Body of pancreas (tissue), 4 donors: ENCODE measurements around the gene ESRRA. TPM values are rescaled to one million over a fixed set of nuclear protein-coding genes. Genes with fewer than 3 reads are reported as not detected.

Source experiments
- ATAC-seq: fragments of 150-250 bp; one replicate; pipeline ENCODE4 v1.9.1; 2016
- DNase-seq, 4 donors: peaks; one replicate each; pipeline ENCODE4 v3.0.0-alpha.2; 2019
- H3K27ac ChIP-seq, 4 donors: fragments of 200-600 bp; sonication (generic); 1 replicate in 3 of 4; 2 replicates in 1 of 4; pipeline versions ENCODE4 v1.5.1 to v1.6.1; 2016 to 2019; ENCODE audit warnings: mild to moderate bottlenecking in 1 of 4, mixed read lengths in 1 of 4, moderate library complexity in 1 of 4
- H3K27me3 ChIP-seq, 2 donors: fragments of 200-600 bp; sonication (generic); one replicate each; pipeline ENCODE4 v1.6.0; 2016; ENCODE audit warnings: mild to moderate bottlenecking in 1 of 2
- H3K36me3 ChIP-seq, 2 donors: fragments of 200-600 bp; sonication (generic); replicated peaks in 1 of 2; 2 replicates each; pipeline ENCODE4 v1.5.1; 2016; ENCODE audit warnings: low read depth in 2 of 2; ENCODE audit not compliant: insufficient read depth in 1 of 2
- H3K4me1 ChIP-seq: fragments of 200-600 bp; sonication (generic); one replicate; pipeline ENCODE4 v1.6.0; 2016
- H3K4me3 ChIP-seq, 2 donors: fragments of 200-600 bp; sonication (generic); 1 replicate in 1 of 2; 2 replicates in 1 of 2; pipeline ENCODE4 v1.5.1; 2016 to 2019
- H3K9me3 ChIP-seq, 3 donors: fragments of 200-600 bp; sonication (generic); 1 replicate in 2 of 3; 2 replicates in 1 of 3; pipeline ENCODE4 v1.5.1; 2016
- CTCF ChIP-seq, 7 experiments: fragments of 450-650 bp in 4 of 7; fragments of 200-600 bp in 3 of 7; sonication (generic) in 3 of 7; IDR thresholded peaks; one replicate each; pipeline ENCODE4 v1.5.1; 2016 to 2019; ENCODE audit warnings: antibody characterized with exemption in 7 of 7
- POLR2A ChIP-seq, 3 donors: fragments of 450-650 bp; IDR thresholded peaks; one replicate each; pipeline ENCODE4 v1.6.1; 2016; ENCODE audit warnings: antibody characterized with exemption in 3 of 3, mild to moderate bottlenecking in 2 of 3
- WGBS, 2 donors: methylation state at CpG; one replicate each; pipeline ENCODE4 v1.1.5; 2017; 5-methylcytosine and 5-hydroxymethylcytosine counted together
- intact Hi-C: fragments of 100-400 bp; cut with DNase I; formaldehyde crosslinking; loops from one replicate; pipeline ENCODE4 v1.15.1; 2023
- total RNA-seq, 2 donors: library from RNA; depleted of rRNA; stranded (reverse); fragments of >200 nt; gene quantifications; one replicate each; pipeline ENCODE4 v1.1.0, GENCODE V29; 2016

ESRRA gene
- total RNA-seq, 2 donors from 2014 or later: 51.7 to 63.8 TPM

GRCh38 chr11:64324692-64325469, 19.6 kb downstream of the ESRRA start:
- TF ChIP-seq POLR2A (IDR thresholded peaks at IDR 0.05) (no peak), CTCF (IDR thresholded peaks at IDR 0.05) (no peak)
- Histone ChIP-seq H3K9me3 (no peaks in the 10 kb centered on the region), H3K27ac (no peak overlapping the region), H3K36me3 (peaks cover 0 to 2% of the 10 kb centered on the region in 2 donors), H3K4me1 (peaks cover 34% of the 10 kb centered on the region), H3K27me3 (no peaks in the 10 kb centered on the region), H3K4me3 (no peak overlapping the region)
- intact Hi-C loops: no loop called here
- WGBS, 2 donors: 85 to 92% methylated on average over 11 of the region's 11 CpGs
- ATAC-seq (no peak), DNase-seq (no peak)

GRCh38 chr11:64327375-64327774, 22.1 kb downstream of the ESRRA start:
- Histone ChIP-seq H3K27me3 (no peaks in the 10 kb centered on the region), H3K4me1 (peaks cover 26% of the 10 kb centered on the region), H3K9me3 (no peaks in the 10 kb centered on the region), H3K27ac (no peak overlapping the region), H3K36me3 (peaks cover 0 to 2% of the 10 kb centered on the region in 2 donors), H3K4me3 (no peak overlapping the region)
- no peak for DNase-seq
- TF ChIP-seq CTCF (IDR thresholded peaks at IDR 0.05) (no peak), POLR2A (IDR thresholded peaks at IDR 0.05) (no peak)
- WGBS, 2 donors: 90 to 97% methylated on average over 2 of the region's 2 CpGs
- intact Hi-C loops: no loop called here
- no peak for ATAC-seq

GRCh38 chr11:64327993-64328392, 22.7 kb downstream of the ESRRA start:
- peaks cover 29% of the 10 kb centered on the region for H3K4me1 ChIP-seq
- intact Hi-C loops: no loop called here
- H3K27me3 ChIP-seq: no peaks in the 10 kb centered on the region
- H3K9me3 ChIP-seq: no peaks in the 10 kb centered on the region
- no peak overlapping the region for H3K4me3 ChIP-seq
- 53 to 66% methylated on average over 3 of the region's 3 CpGs for WGBS, 2 donors
- DNase-seq: no peak
- no peak for ATAC-seq
- TF ChIP-seq POLR2A (IDR thresholded peaks at IDR 0.05) (no peak), CTCF (IDR thresholded peaks at IDR 0.05) (no peak)
- H3K27ac ChIP-seq: no peak overlapping the region
- no peaks in the 10 kb centered on the region for H3K36me3 ChIP-seq

- H3K4me1 ChIP-seq: peaks cover 29% of the 10 kb centered on the region
- no peak overlapping the region for H3K27ac ChIP-seq
- ATAC-seq: no peak
- DNase-seq: no peak
- intact Hi-C loops: no loop called here
- TF ChIP-seq POLR2A (IDR thresholded peaks at IDR 0.05): no peak
- no peaks in the 10 kb centered on the region for H3K36me3 ChIP-seq
- H3K4me3 ChIP-seq: no peak overlapping the region
- 77 to 82% methylated on average over 11 of the region's 11 CpGs for WGBS, 2 donors
- H3K9me3 ChIP-seq: no peaks in the 10 kb centered on the region
- no peaks in the 10 kb centered on the region for H3K27me3 ChIP-seq
These were observed 25.6 kb downstream of the ESRRA start for GRCh38 chr11:64330888-64331287.

GRCh38 chr11:64331569-64332371, 26.4 kb downstream of the ESRRA start:
- ATAC-seq (peak; percentile 76), DNase-seq (peak; percentile 79 to 93 (median 92))
- H3K36me3 ChIP-seq: no peaks in the 10 kb centered on the region
- 22 to 26% methylated on average over 17 to 19 of the region's 20 CpGs for WGBS, 2 donors
- H3K4me1 ChIP-seq: peaks cover 29% of the 10 kb centered on the region
- no peak overlapping the region for H3K4me3 ChIP-seq
- no peaks in the 10 kb centered on the region for H3K9me3 ChIP-seq
- intact Hi-C loops: no loop called here
- H3K27ac ChIP-seq: peak overlapping the region; percentile 11 to 71 (median 42)
- peak in 6 of 7 experiments; percentile 19 to 64 (median 58) for TF ChIP-seq CTCF (IDR thresholded peaks at IDR 0.05)
- TF ChIP-seq POLR2A (IDR thresholded peaks at IDR 0.05): no peak
- no peaks in the 10 kb centered on the region for H3K27me3 ChIP-seq
